GM23338 (cell line): ENCODE measurements around the gene PRR35. TPM values are rescaled to one million over a fixed set of nuclear protein-coding genes. Genes with fewer than 3 reads are reported as not detected.

Experiments
- ATAC-seq: fragments of 200-7000 bp; cut with Tn5 transposase; 3 replicates; pipeline ENCODE4 v1.9.1; 2020
- DNase-seq: peaks from one replicate; pipeline ENCODE4 v3.0.0-alpha.2; 2015; ENCODE audit warnings: low spot score
- H2AFZ ChIP-seq: fragments of 200-600 bp; sonication (generic); 2 replicates; pipeline ENCODE4 v1.8.0; 2016; ENCODE audit warnings: antibody characterized with exemption, mild to moderate bottlenecking, moderate library complexity
- H3F3A ChIP-seq: fragments of 200-600 bp; sonication (generic); replicated peaks from 2 replicates; pipeline ENCODE4 v1.8.0; 2017; ENCODE audit warnings: antibody characterized with exemption, mixed run types, low read depth
- H3K27ac ChIP-seq: fragments of 200-600 bp; sonication (generic); 2 replicates; pipeline ENCODE4 v1.6.1; 2016; ENCODE audit warnings: low read depth
- H3K27me3 ChIP-seq: fragments of 200-600 bp; sonication (generic); 2 replicates; pipeline ENCODE4 v1.8.0; 2016; ENCODE audit warnings: mild to moderate bottlenecking, mixed run types, moderate library complexity; ENCODE audit not compliant: insufficient read depth
- H3K36me3 ChIP-seq: fragments of 200-600 bp; sonication (generic); 2 replicates; pipeline ENCODE4 v1.8.0; 2016; ENCODE audit warnings: mild to moderate bottlenecking; ENCODE audit not compliant: insufficient read depth
- H3K4me1 ChIP-seq: fragments of 200-600 bp; sonication (generic); 2 replicates; pipeline ENCODE4 v1.8.0; 2016; ENCODE audit warnings: mild to moderate bottlenecking, moderate library complexity; ENCODE audit not compliant: insufficient read depth
- H3K4me2 ChIP-seq: fragments of 200-600 bp; sonication (generic); 2 replicates; pipeline ENCODE4 v1.7.1; 2017; ENCODE audit warnings: mixed run types
- H3K4me3 ChIP-seq: fragments of 200-600 bp; sonication (generic); 2 replicates; pipeline ENCODE4 v1.6.1; 2016; ENCODE audit warnings: mixed run types
- H3K79me2 ChIP-seq: fragments of 200-600 bp; sonication (generic); replicated peaks from 2 replicates; pipeline ENCODE4 v1.8.0; 2017; ENCODE audit warnings: mild to moderate bottlenecking; ENCODE audit not compliant: insufficient read depth
- H3K9me2 ChIP-seq: fragments of 200-600 bp; sonication (generic); 2 replicates; pipeline ENCODE4 v1.8.0; 2017; ENCODE audit not compliant: insufficient read depth
- H4K20me1 ChIP-seq: fragments of 200-600 bp; sonication (generic); replicated peaks from 2 replicates; pipeline ENCODE4 v1.8.0; 2017; ENCODE audit warnings: mild to moderate bottlenecking; ENCODE audit not compliant: insufficient read depth
- H3K27ac Mint-ChIP-seq: 2 replicates; pipeline ENCODE4 v1.8.0; 2020; ENCODE audit warnings: inconsistent platforms, mild to moderate bottlenecking, moderate library complexity, mixed read lengths
- H3K27me3 Mint-ChIP-seq: 3 replicates; pipeline ENCODE4 v1.8.0; 2022; ENCODE audit warnings: low read depth, mild to moderate bottlenecking, moderate library complexity, mixed read lengths, inconsistent platforms; ENCODE audit not compliant: insufficient read depth, poor library complexity
- H3K36me3 Mint-ChIP-seq: 3 replicates; pipeline ENCODE4 v1.8.0; 2021; ENCODE audit warnings: low read depth, mild to moderate bottlenecking, inconsistent platforms, moderate library complexity, mixed read lengths
- H3K4me1 Mint-ChIP-seq: 3 replicates; pipeline ENCODE4 v1.8.0; 2020; ENCODE audit warnings: mild to moderate bottlenecking, inconsistent platforms, mixed read lengths
- H3K4me3 Mint-ChIP-seq: 3 replicates; pipeline ENCODE4 v1.8.0; 2021; ENCODE audit warnings: moderate library complexity, mild to moderate bottlenecking, inconsistent platforms, mixed read lengths
- H3K9me3 Mint-ChIP-seq: 3 replicates; pipeline ENCODE4 v1.8.0; 2020; ENCODE audit warnings: moderate library complexity, mild to moderate bottlenecking, inconsistent platforms, mixed read lengths
- CREB1 ChIP-seq: fragments of 250-450 bp; sonication (Bioruptor Pico); IDR thresholded peaks from 2 replicates; pipeline ENCODE4 v1.5.0; 2020; ENCODE audit warnings: low read depth, mild to moderate bottlenecking, moderate library complexity
- EZH2 ChIP-seq: fragments of 200-600 bp; sonication (generic); IDR thresholded peaks from one replicate; pipeline ENCODE4 v1.8.0; 2017; ENCODE audit warnings: antibody characterized with exemption, mild to moderate bottlenecking, low read depth; ENCODE audit not compliant: unreplicated experiment
- EZH2phosphoT487 ChIP-seq: fragments of 200-600 bp; sonication (generic); IDR thresholded peaks from one replicate; pipeline ENCODE4 v1.8.1; 2018; ENCODE audit warnings: antibody characterized with exemption; ENCODE audit not compliant: unreplicated experiment
- polyA plus RNA-seq: library from polyadenylated mRNA; unstranded; fragments of >200 nt; fragmentation: Nextera tagmentation; extraction: Ambion mirVana; gene quantifications from 2 replicates; pipeline ENCODE4 v1.2.1, GENCODE V29; 2016
- total RNA-seq: library from RNA; depleted of rRNA; stranded (reverse); fragments of >200 nt; shearing (Covaris generic); gene quantifications from 2 replicates; pipeline ENCODE4 v1.2.3, GENCODE V29; 2014
- TF ChIP-seq, protein P1 (sequence below): fragments of 250-450 bp; sonication (Bioruptor Pico); IDR thresholded peaks from 2 replicates; pipeline ENCODE4 v1.5.0; 2020; ENCODE audit warnings: mild to moderate bottlenecking, moderate library complexity
- TF ChIP-seq, protein P2 (sequence below): IDR thresholded peaks from 2 replicates; pipeline ENCODE4 v1.6.1; 2016; ENCODE audit warnings: antibody characterized with exemption
- TF ChIP-seq, protein P3 (sequence below), 2 experiments: fragments of 200-600 bp in 1 of 2; sonication (generic) in 1 of 2; conservative IDR thresholded peaks; 2 replicates each; pipeline versions ENCODE4 v1.5.1 to v1.6.1; 2016 to 2017; ENCODE audit warnings: antibody characterized with exemption in 2 of 2, low read depth in 2 of 2, mild to moderate bottlenecking in 2 of 2, moderate library complexity in 1 of 2

PRR35 gene
- total and polyA plus RNA-seq, 2 experiments from 2014 or later: 0.32 to 1.4 TPM

DNA sequence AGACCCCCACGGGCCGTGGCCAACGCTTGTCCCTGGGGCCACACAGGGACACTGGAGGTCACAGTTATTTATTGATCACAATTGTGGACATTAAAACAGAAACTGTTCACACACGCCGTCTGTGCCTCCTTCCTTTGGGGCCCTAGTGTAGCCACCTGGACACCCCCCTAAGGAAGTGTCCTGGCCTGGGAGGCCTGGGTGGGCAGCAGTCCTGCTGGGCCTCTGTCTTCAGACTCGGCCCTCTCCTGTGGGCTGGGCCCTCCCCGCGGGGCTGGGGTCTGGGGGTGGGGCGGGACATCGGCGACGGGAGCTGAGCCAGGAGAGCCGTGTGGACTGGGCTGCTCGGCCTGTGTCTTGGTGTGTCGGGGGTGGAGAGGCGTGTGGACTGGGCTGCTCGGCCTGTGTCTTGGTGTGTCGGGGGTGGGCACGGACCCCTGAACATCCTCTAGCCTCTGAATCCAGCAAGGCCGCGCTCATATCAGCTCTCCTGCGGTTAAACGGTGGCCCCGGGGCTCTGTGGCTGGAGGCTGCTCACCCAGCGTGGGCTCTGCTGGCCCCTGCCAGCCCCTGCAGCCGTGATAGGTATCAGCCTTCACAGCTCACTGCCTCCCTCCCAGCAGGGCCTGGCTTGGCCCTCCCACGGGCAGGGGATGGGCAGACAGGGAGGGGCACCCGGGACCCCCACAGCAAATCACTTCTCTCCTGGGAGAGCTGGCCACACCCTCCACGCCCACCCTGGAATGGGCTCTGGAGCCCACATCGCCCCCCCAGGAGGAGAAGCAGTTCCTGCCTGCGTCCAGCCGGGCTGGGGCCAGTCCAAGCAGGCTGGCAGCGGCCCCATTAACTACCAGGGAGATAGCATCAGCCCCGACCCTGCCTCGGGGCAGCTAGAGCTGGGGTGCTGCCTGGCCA lies 5.5 kb downstream of the PRR35 start (continued):
- TF ChIP-seq, protein P1, sequence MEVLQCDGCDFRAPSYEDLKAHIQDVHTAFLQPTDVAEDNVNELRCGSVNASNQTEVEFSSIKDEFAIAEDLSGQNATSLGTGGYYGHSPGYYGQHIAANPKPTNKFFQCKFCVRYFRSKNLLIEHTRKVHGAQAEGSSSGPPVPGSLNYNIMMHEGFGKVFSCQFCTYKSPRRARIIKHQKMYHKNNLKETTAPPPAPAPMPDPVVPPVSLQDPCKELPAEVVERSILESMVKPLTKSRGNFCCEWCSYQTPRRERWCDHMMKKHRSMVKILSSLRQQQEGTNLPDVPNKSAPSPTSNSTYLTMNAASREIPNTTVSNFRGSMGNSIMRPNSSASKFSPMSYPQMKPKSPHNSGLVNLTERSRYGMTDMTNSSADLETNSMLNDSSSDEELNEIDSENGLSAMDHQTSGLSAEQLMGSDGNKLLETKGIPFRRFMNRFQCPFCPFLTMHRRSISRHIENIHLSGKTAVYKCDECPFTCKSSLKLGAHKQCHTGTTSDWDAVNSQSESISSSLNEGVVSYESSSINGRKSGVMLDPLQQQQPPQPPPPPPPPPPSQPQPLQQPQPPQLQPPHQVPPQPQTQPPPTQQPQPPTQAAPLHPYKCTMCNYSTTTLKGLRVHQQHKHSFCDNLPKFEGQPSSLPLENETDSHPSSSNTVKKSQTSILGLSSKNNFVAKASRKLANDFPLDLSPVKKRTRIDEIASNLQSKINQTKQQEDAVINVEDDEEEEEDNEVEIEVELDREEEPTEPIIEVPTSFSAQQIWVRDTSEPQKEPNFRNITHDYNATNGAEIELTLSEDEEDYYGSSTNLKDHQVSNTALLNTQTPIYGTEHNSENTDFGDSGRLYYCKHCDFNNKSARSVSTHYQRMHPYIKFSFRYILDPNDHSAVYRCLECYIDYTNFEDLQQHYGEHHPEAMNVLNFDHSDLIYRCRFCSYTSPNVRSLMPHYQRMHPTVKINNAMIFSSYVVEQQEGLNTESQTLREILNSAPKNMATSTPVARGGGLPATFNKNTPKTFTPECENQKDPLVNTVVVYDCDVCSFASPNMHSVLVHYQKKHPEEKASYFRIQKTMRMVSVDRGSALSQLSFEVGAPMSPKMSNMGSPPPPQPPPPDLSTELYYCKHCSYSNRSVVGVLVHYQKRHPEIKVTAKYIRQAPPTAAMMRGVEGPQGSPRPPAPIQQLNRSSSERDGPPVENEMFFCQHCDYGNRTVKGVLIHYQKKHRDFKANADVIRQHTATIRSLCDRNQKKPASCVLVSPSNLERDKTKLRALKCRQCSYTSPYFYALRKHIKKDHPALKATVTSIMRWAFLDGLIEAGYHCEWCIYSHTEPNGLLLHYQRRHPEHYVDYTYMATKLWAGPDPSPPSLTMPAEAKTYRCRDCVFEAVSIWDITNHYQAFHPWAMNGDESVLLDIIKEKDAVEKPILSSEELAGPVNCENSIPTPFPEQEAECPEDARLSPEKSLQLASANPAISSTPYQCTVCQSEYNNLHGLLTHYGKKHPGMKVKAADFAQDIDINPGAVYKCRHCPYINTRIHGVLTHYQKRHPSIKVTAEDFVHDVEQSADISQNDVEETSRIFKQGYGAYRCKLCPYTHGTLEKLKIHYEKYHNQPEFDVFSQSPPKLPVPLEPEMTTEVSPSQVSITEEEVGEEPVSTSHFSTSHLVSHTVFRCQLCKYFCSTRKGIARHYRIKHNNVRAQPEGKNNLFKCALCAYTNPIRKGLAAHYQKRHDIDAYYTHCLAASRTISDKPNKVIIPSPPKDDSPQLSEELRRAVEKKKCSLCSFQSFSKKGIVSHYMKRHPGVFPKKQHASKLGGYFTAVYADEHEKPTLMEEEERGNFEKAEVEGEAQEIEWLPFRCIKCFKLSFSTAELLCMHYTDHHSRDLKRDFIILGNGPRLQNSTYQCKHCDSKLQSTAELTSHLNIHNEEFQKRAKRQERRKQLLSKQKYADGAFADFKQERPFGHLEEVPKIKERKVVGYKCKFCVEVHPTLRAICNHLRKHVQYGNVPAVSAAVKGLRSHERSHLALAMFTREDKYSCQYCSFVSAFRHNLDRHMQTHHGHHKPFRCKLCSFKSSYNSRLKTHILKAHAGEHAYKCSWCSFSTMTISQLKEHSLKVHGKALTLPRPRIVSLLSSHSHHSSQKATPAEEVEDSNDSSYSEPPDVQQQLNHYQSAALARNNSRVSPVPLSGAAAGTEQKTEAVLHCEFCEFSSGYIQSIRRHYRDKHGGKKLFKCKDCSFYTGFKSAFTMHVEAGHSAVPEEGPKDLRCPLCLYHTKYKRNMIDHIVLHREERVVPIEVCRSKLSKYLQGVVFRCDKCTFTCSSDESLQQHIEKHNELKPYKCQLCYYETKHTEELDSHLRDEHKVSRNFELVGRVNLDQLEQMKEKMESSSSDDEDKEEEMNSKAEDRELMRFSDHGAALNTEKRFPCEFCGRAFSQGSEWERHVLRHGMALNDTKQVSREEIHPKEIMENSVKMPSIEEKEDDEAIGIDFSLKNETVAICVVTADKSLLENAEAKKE (CRISPR knock-in tag): no peak
- TF ChIP-seq, protein P2, sequence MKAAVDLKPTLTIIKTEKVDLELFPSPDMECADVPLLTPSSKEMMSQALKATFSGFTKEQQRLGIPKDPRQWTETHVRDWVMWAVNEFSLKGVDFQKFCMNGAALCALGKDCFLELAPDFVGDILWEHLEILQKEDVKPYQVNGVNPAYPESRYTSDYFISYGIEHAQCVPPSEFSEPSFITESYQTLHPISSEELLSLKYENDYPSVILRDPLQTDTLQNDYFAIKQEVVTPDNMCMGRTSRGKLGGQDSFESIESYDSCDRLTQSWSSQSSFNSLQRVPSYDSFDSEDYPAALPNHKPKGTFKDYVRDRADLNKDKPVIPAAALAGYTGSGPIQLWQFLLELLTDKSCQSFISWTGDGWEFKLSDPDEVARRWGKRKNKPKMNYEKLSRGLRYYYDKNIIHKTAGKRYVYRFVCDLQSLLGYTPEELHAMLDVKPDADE: no peak

DNA sequence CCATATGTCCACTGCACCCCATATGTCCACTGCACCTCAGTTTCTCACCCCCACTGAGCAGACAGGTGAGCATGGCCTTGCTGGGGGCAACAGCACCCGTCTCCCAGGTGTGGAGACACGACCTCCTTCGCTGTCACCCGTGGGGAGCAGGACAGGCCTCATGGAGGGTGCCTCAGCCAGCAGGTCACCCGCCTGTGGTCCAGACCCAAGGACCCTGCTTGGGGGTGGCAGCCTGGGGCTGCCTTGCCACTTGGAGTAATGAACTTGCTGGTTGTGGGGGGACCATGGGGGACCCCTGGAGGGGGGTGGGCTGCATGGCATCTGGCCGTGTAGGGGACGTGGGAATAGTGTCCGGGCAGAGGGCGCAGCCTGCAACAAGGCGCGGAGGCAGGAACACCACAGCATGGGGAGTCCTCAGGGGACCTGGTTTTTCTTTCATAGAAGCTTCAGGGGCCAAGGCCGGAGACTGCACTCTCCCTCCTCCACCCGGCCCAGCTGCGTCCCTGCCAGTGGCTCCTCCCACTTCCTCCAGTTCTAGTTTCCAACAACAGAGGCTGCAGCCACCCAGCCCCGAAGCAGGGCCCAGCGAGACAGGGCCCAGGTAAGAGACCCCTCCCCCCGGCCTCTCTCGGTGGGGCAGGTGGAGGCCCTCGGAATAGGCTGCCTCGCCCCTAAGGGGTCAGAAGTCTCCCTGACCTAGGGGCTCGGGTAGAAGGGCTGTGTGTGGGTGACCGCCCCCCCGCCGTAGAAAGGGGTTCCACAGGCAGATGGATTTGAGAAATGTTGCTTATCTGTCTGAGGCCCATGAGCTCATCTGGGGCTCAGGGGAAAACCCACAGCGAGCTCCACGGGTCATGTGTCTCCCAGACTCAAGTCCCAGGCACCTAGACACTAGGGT lies 6.5 kb downstream of the PRR35 start, which contains the start of gene NHLRC4:
Gene NHLRC4, plus strand, starts transcription at position 531 of the 898 bp plus-strand sequence. CDS start 1,043 bp downstream, outside the sequence.
- no peaks in the 10 kb centered on the region for H3K36me3 ChIP-seq
- no peak within 1 kb of the TSS for H3K4me3 ChIP-seq
- no peaks in the 10 kb centered on the region for H3K9me2 ChIP-seq
- ATAC-seq (peak; percentile 62), DNase-seq (peak; percentile 84)
- Mint-ChIP-seq H3K36me3 (no peaks in the 10 kb centered on the region; the same call in 2 of the 3 replicates), H3K9me3 (no peaks in the 10 kb centered on the region), H3K4me1 (peaks cover 6% of the 10 kb centered on the region; the same call in 2 of the 3 replicates), H3K27ac (no peak within 1 kb of the TSS), H3K27me3 (peaks cover 7% of the 10 kb centered on the region), H3K4me3 (0 out of 3 replicates have a peak within 1 kb of the TSS, but pooled peaks have one; percentile 19)
- no peaks in the 10 kb centered on the region for H4K20me1 ChIP-seq
- peaks cover 1% of the 10 kb centered on the region; the same call in 1 of the 2 replicates for H3K27me3 ChIP-seq
- peaks cover 8% of the 10 kb centered on the region for H3K79me2 ChIP-seq
- peak within 1 kb of the TSS; percentile 48; the same call in 1 of the 2 replicates for H3K4me2 ChIP-seq
- H3F3A ChIP-seq: 0 out of 2 replicates have a peak, but pooled peaks cover 11% of the 10 kb centered on the region
- H2AFZ ChIP-seq: peak within 1 kb of the TSS; percentile 78; the same call in 1 of the 2 replicates
- peaks cover 17% of the 10 kb centered on the region for H3K4me1 ChIP-seq
- TF ChIP-seq CREB1: no peak
- TF ChIP-seq, protein P3, sequence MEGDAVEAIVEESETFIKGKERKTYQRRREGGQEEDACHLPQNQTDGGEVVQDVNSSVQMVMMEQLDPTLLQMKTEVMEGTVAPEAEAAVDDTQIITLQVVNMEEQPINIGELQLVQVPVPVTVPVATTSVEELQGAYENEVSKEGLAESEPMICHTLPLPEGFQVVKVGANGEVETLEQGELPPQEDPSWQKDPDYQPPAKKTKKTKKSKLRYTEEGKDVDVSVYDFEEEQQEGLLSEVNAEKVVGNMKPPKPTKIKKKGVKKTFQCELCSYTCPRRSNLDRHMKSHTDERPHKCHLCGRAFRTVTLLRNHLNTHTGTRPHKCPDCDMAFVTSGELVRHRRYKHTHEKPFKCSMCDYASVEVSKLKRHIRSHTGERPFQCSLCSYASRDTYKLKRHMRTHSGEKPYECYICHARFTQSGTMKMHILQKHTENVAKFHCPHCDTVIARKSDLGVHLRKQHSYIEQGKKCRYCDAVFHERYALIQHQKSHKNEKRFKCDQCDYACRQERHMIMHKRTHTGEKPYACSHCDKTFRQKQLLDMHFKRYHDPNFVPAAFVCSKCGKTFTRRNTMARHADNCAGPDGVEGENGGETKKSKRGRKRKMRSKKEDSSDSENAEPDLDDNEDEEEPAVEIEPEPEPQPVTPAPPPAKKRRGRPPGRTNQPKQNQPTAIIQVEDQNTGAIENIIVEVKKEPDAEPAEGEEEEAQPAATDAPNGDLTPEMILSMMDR (conservative IDR thresholded peaks at IDR 0.05; ENCODE audit: low read depth in 2 of 2): no peak
- TF ChIP-seq, protein P2: no peak
- no peak for TF ChIP-seq EZH2phosphoT487
- no peak for TF ChIP-seq EZH2
- H3K27ac ChIP-seq: no peak within 1 kb of the TSS
